K562 (cell line): ENCODE data around the gene METAP1D.

ENCODE experiments used
- CTCF ChIP-seq, 3 experiments: IDR thresholded peaks in 2 of 3; conservative IDR thresholded peaks in 1 of 3; 2 replicates each; pipeline ENCODE4 v1.5.1; 2011 to 2012; ENCODE audit warnings: low read length in 3 of 3, mild to moderate bottlenecking in 3 of 3, control low read depth in 2 of 3, improper control_type of control experiment in 1 of 3, inconsistent platforms in 1 of 3, low read depth in 1 of 3, mixed read lengths in 1 of 3, moderate library complexity in 1 of 3; ENCODE audit not compliant: insufficient read depth in 2 of 3
- CUX1 ChIP-seq: fragments of 200-800 bp; sonication (Bioruptor generic); IDR thresholded peaks from 2 replicates; pipeline ENCODE4 v1.6.1; 2016; ENCODE audit warnings: missing genetic modification characterization, missing compliant biosample characterization
- FOXA1 ChIP-seq: fragments of 450-650 bp; IDR thresholded peaks from 2 replicates; pipeline ENCODE4 v1.6.1; 2016; ENCODE audit warnings: mild to moderate bottlenecking, borderline replicate concordance
- SIN3A ChIP-seq, 2 experiments: fragments of 150-350 bp in 1 of 2; IDR thresholded peaks; 2 replicates each; pipeline ENCODE4 v1.6.1; 2011 to 2016; ENCODE audit warnings: borderline replicate concordance in 2 of 2, low read depth in 2 of 2, low read length in 2 of 2, mild to moderate bottlenecking in 2 of 2, moderate library complexity in 2 of 2; ENCODE audit not compliant: control insufficient read depth in 1 of 2
- SIX5 ChIP-seq, 2 experiments: IDR thresholded peaks; 2 replicates each; pipeline ENCODE4 v1.6.1; 2011; ENCODE audit warnings: low read length in 2 of 2, borderline replicate concordance in 1 of 2, low read depth in 1 of 2, mild to moderate bottlenecking in 1 of 2, moderate library complexity in 1 of 2; ENCODE audit not compliant: insufficient read depth in 1 of 2
- ZNF561 ChIP-seq: fragments of 450-650 bp; formaldehyde crosslinking; conservative IDR thresholded peaks from 2 replicates; pipeline ENCODE4 v1.4.0; 2020; ENCODE audit warnings: mild to moderate bottlenecking, moderate library complexity

- TF ChIP-seq FOXA1 (no peak), CTCF (IDR thresholded peaks at IDR 0.05 in 2 of 3, conservative IDR thresholded peaks at IDR 0.05 in 1 of 3; ENCODE audit: insufficient read depth in 2 of 3, low read depth in 1 of 3, low read length in 3 of 3) (no peak), ZNF561 (CRISPR knock-in tag) (no peak), SIX5 (IDR thresholded peaks at IDR 0.05; ENCODE audit: borderline replicate concordance in 1 of 2, insufficient read depth in 1 of 2, low read depth in 1 of 2, low read length in 2 of 2) (no peak), CUX1 (CRISPR knock-in tag) (no peak), SIN3A (IDR thresholded peaks at IDR 0.05; ENCODE audit: borderline replicate concordance in 2 of 2, control insufficient read depth in 1 of 2, low read depth in 2 of 2, low read length in 2 of 2) (no peak)
Observed at GRCh38 chr2:172116107-172116506, 116.4 kb downstream of the METAP1D start.
